DOHH2 (cell line): ENCODE data around the gene MPPE1.

Experiments
- CTCF ChIP-seq: fragments of 200-600 bp; sonication (generic); IDR thresholded peaks from one replicate; pipeline ENCODE4 v1.5.1; 2014; ENCODE audit warnings: antibody characterized with exemption, mild to moderate bottlenecking, low read depth, low read length; ENCODE audit not compliant: poor library complexity, severe bottlenecking
- EZH2phosphoT487 ChIP-seq: fragments of 200-600 bp; sonication (generic); IDR thresholded peaks from 2 replicates; pipeline ENCODE4 v1.6.1; 2017; ENCODE audit warnings: borderline replicate concordance, mild to moderate bottlenecking, antibody characterized with exemption, low read length, moderate library complexity, mixed read lengths

DNA sequence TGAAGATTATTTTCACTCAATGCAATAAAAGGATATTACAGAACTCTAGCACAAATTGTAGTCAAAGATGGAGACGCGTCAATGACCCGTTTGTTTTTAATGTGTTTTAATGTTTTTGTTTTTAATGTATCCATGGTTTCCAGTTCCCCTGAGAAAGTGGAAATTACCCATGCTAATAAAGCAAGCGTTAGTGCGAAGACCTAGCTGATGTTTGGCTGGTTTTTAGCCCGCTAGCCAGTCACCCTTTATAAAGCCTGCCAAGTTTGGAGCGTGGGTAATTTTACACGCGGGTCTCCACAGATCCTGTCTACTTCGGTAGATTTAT is 57.3 kb downstream of the MPPE1 start:
- TF ChIP-seq CTCF (no peak), EZH2phosphoT487 (no peak)
